GM19238 (cell line): ENCODE results near the gene ANAPC15.

ENCODE experiments used
- DNase-seq: peaks from one replicate; pipeline ENCODE4 v3.0.0; 2011; ENCODE audit warnings: low spot score; ENCODE audit not compliant: insufficient read length

Gene ANAPC15

GRCh38 chr11:72085621-72086351 lies 26.7 kb downstream of the ANAPC15 start:
- DNase-seq: no peak

GRCh38 chr11:72084965-72085364 lies 27.5 kb downstream of the ANAPC15 start:
- no peak for DNase-seq

GRCh38 chr11:72084076-72084475 lies 28.4 kb downstream of the ANAPC15 start:
- DNase-seq: no peak

- no peak for DNase-seq
Measured at GRCh38 chr11:72083414-72083813, 29.1 kb downstream of the ANAPC15 start.

- DNase-seq: no peak
Measured at GRCh38 chr11:72081821-72082453, 30.6 kb downstream of the ANAPC15 start.

GRCh38 chr11:72081184-72081644 lies 31.3 kb downstream of the ANAPC15 start:
- no peak for DNase-seq

- DNase-seq: peak; percentile 80
Measured at GRCh38 chr11:72080326-72081183, 31.9 kb downstream of the ANAPC15 start, which contains the start of the genes LRRC51 and NUMA1. Gene LRRC51 (plus strand): TSS chr11:72080850. CDS start chr11:72089084, 8,234 bp downstream. Gene NUMA1 (minus strand): TSS chr11:72080542. CDS start chr11:72035943, 44,599 bp downstream.

- no peak for DNase-seq
Measured at GRCh38 chr11:72079819-72080325, 32.6 kb downstream of the ANAPC15 start.

GRCh38 chr11:72078477-72078876 lies 34.0 kb downstream of the ANAPC15 start:
- DNase-seq: no peak

- no peak for DNase-seq
Measured at GRCh38 chr11:72075756-72076155, 36.7 kb downstream of the ANAPC15 start.

- DNase-seq: no peak
Measured at GRCh38 chr11:72075109-72075508, 37.4 kb downstream of the ANAPC15 start.

GRCh38 chr11:72072348-72072747 lies 40.1 kb downstream of the ANAPC15 start:
- DNase-seq: no peak

GRCh38 chr11:72070491-72070890 lies 42.0 kb downstream of the ANAPC15 start:
- DNase-seq: no peak

GRCh38 chr11:72069787-72070251 lies 42.7 kb downstream of the ANAPC15 start:
- no peak for DNase-seq

GRCh38 chr11:72069200-72069599 lies 43.3 kb downstream of the ANAPC15 start:
- no peak for DNase-seq

GRCh38 chr11:72067676-72068075 lies 44.8 kb downstream of the ANAPC15 start:
- DNase-seq: no peak

- no peak for DNase-seq
Measured at GRCh38 chr11:72067266-72067665, 45.2 kb downstream of the ANAPC15 start.

GRCh38 chr11:72066855-72067254 lies 45.6 kb downstream of the ANAPC15 start:
- no peak for DNase-seq

GRCh38 chr11:72061739-72062396 lies 50.6 kb downstream of the ANAPC15 start:
- DNase-seq: no peak
